WTC11 (cell line): ENCODE results near the gene ASTN2. TPM values are rescaled to one million over a fixed set of nuclear protein-coding genes. Genes with fewer than 3 reads are reported as not detected.
A peak's percentile ranks its signal among the peaks of the same experiment; 100 is the strongest.

Experiments used
- ATAC-seq: fragments of 200-7000 bp; cut with Tn5 transposase; 2 replicates; pipeline ENCODE4 v1.10.0; 2021; ENCODE audit warnings: mild to moderate bottlenecking, moderate library complexity
- CTCF ChIA-PET: fragments of 300-600 bp; sonication (Branson Sonifier 250); formaldehyde crosslinking; loops from one replicate; lab custom pipeline; 2021; ENCODE audit warnings: antibody characterized with exemption; lab: Charles Lee
- POLR2A ChIA-PET: fragments of 350-600 bp; sonication (Branson Sonifier 250); formaldehyde crosslinking; loops from one replicate; lab custom pipeline; 2021; ENCODE audit warnings: antibody characterized with exemption; lab: Charles Lee
- DNase-seq: peaks from one replicate; pipeline ENCODE4 v3.0.0; 2021; ENCODE audit warnings: low spot score
- H3K27ac Mint-ChIP-seq: 2 replicates; pipeline ENCODE4 v1.8.0; 2021; ENCODE audit warnings: mixed read lengths
- H3K27me3 Mint-ChIP-seq: 2 replicates; pipeline ENCODE4 v1.8.0; 2021; ENCODE audit warnings: low read depth, mild to moderate bottlenecking, moderate library complexity, mixed read lengths
- H3K36me3 Mint-ChIP-seq: 2 replicates; pipeline ENCODE4 v1.8.0; 2021; ENCODE audit warnings: mixed read lengths
- H3K4me1 Mint-ChIP-seq: 2 replicates; pipeline ENCODE4 v1.8.0; 2022; ENCODE audit warnings: mixed read lengths
- H3K4me3 Mint-ChIP-seq: 2 replicates; pipeline ENCODE4 v1.8.0; 2021; ENCODE audit warnings: mild to moderate bottlenecking, moderate library complexity, mixed read lengths
- H3K9me3 Mint-ChIP-seq: 2 replicates; pipeline ENCODE4 v1.8.0; 2021; ENCODE audit warnings: mixed read lengths
- ATF1 ChIP-seq: sonication (generic); formaldehyde crosslinking; IDR thresholded peaks from 2 replicates; pipeline ENCODE4 v1.8.1; 2023; ENCODE audit warnings: mild to moderate bottlenecking, moderate library complexity, missing genetic modification reagents
- CBFB ChIP-seq: sonication (generic); formaldehyde crosslinking; IDR thresholded peaks from 2 replicates; pipeline ENCODE4 v1.8.1; 2022; ENCODE audit warnings: mild to moderate bottlenecking, low read depth, missing genetic modification reagents
- CREM ChIP-seq: sonication (generic); formaldehyde crosslinking; IDR thresholded peaks from 2 replicates; pipeline ENCODE4 v1.8.1; 2022; ENCODE audit warnings: mild to moderate bottlenecking, missing genetic modification reagents, moderate library complexity
- ETV6 ChIP-seq: sonication (generic); formaldehyde crosslinking; IDR thresholded peaks from 2 replicates; pipeline ENCODE4 v1.8.1; 2022; ENCODE audit warnings: mild to moderate bottlenecking, missing genetic modification reagents
- FOXJ3 ChIP-seq: sonication (generic); formaldehyde crosslinking; IDR thresholded peaks from 2 replicates; pipeline ENCODE4 v1.9.0; 2021; ENCODE audit warnings: missing genetic modification reagents, mild to moderate bottlenecking, borderline replicate concordance
- GTF2I ChIP-seq: fragments of 250-450 bp; sonication (Bioruptor Pico); conservative IDR thresholded peaks from 2 replicates; pipeline ENCODE4 v1.4.0; 2021; ENCODE audit warnings: mild to moderate bottlenecking
- IRF1 ChIP-seq: sonication (generic); formaldehyde crosslinking; IDR thresholded peaks from 2 replicates; pipeline ENCODE4 v1.8.0; 2023; ENCODE audit warnings: missing genetic modification reagents
- JAZF1 ChIP-seq: fragments of 250-450 bp; sonication (Bioruptor Pico); IDR thresholded peaks from 2 replicates; pipeline ENCODE4 v1.9.0; 2021; ENCODE audit warnings: moderate library complexity, mild to moderate bottlenecking, inconsistent platforms
- MLX ChIP-seq: sonication (generic); formaldehyde crosslinking; IDR thresholded peaks from 2 replicates; pipeline ENCODE4 v1.8.1; 2023; ENCODE audit warnings: mild to moderate bottlenecking, missing genetic modification reagents, moderate library complexity
- MXD4 ChIP-seq: fragments of 250-450 bp; sonication (Bioruptor Pico); IDR thresholded peaks from 2 replicates; pipeline ENCODE4 v1.8.0; 2021; ENCODE audit warnings: mild to moderate bottlenecking, moderate library complexity, borderline replicate concordance
- NR1H2 ChIP-seq: sonication (generic); formaldehyde crosslinking; IDR thresholded peaks from 2 replicates; pipeline ENCODE4 v1.9.0; 2021; ENCODE audit warnings: mild to moderate bottlenecking, moderate library complexity, missing genetic modification reagents
- SMAD4 ChIP-seq: sonication (generic); formaldehyde crosslinking; IDR thresholded peaks from 2 replicates; pipeline ENCODE4 v1.8.0; 2022; ENCODE audit warnings: mild to moderate bottlenecking, missing genetic modification reagents
- USF1 ChIP-seq: sonication (generic); formaldehyde crosslinking; IDR thresholded peaks from 2 replicates; pipeline ENCODE4 v1.8.0; 2022; ENCODE audit warnings: mild to moderate bottlenecking, missing genetic modification reagents
- ZNF121 ChIP-seq: sonication (generic); formaldehyde crosslinking; IDR thresholded peaks from 2 replicates; pipeline ENCODE4 v1.8.0; 2023; ENCODE audit warnings: missing genetic modification reagents
- total RNA-seq: library from RNA; stranded (reverse); gene quantifications from 3 replicates; pipeline ENCODE4 v1.2.3, GENCODE V29; 2021
- TF ChIP-seq, protein P1 (sequence below): sonication (generic); formaldehyde crosslinking; IDR thresholded peaks from 2 replicates; pipeline ENCODE4 v1.8.1; 2023; ENCODE audit warnings: mild to moderate bottlenecking, missing genetic modification reagents
- TF ChIP-seq, protein P2 (sequence below): fragments of 250-450 bp; sonication (Bioruptor Pico); IDR thresholded peaks from 2 replicates; pipeline ENCODE4 v1.9.0; 2021; ENCODE audit warnings: mild to moderate bottlenecking, borderline replicate concordance
- TF ChIP-seq, protein P3 (sequence below): sonication (generic); formaldehyde crosslinking; IDR thresholded peaks from 2 replicates; pipeline ENCODE4 v1.8.0; 2022; ENCODE audit warnings: mild to moderate bottlenecking, missing genetic modification reagents
- TF ChIP-seq, protein P4 (sequence below): fragments of 200-600 bp; IDR thresholded peaks from 2 replicates; pipeline ENCODE4 v1.8.0; 2022; ENCODE audit warnings: antibody characterized with exemption
- TF ChIP-seq, protein P5 (sequence below): sonication (generic); formaldehyde crosslinking; IDR thresholded peaks from 2 replicates; pipeline ENCODE4 v1.8.1; 2022; ENCODE audit warnings: mild to moderate bottlenecking, missing genetic modification reagents, moderate library complexity, borderline replicate concordance
- TF ChIP-seq, protein P6 (sequence below): sonication (generic); formaldehyde crosslinking; IDR thresholded peaks from 2 replicates; pipeline ENCODE4 v1.8.1; 2022; ENCODE audit warnings: missing genetic modification reagents, borderline replicate concordance

ASTN2 gene
- total RNA-seq, 1 experiment from 2014 or later: 16.2 TPM

DNA sequence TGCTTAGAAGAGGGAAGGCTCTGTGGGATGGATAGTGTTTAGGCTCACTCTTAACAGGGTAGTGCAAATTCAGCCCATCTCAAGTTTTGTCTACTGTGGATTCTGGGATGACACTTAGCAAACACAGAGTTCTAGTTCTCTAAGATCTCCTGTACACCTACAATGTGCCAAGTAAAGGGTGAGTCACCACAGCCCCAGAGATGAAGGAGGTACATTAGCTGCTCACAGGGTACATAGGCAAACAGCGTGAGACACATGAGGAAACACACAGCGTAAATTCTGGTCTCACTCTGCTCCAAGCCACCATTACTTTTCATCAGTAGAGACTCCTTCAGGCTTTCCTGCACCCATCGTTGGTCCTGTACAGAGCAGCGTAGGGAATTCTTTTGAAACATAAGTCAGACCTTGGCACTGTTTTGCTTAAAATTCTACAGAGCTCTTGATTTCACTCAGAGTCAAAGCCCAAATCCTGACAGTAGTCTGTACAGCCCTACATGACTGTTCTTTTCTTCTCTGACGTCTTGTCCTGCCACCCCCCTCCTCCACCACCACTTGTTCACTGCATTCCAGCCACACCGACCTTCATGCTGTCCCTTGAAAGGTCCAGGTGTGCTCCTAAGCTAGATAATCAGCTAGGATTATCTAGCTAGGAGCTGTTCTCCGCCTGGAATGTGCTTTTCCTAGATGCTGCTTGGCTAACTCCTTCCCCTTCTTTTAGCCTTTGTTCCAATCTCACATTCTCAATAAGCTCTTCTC lies 8.7 kb downstream of the ASTN2 start:
- Mint-ChIP-seq H3K4me1 (peaks cover 54% of the 10 kb centered on the region), H3K27ac (no peak overlapping the region), H3K4me3 (no peak overlapping the region)
- CTCF ChIA-PET: interaction anchor here (1.0 kb wide), 2 partner anchors 31 to 82 kb away, joined by 3 read pairs; no protein-coding TSS in a partner anchor
- no peak for DNase-seq
- TF ChIP-seq ETV6 (no peak), MLX (CRISPR knock-in tag) (no peak), SMAD4 (no peak), CBFB (no peak), GTF2I (no peak), ZNF121 (no peak), CREM (no peak), MXD4 (no peak)
- TF ChIP-seq, protein P1, sequence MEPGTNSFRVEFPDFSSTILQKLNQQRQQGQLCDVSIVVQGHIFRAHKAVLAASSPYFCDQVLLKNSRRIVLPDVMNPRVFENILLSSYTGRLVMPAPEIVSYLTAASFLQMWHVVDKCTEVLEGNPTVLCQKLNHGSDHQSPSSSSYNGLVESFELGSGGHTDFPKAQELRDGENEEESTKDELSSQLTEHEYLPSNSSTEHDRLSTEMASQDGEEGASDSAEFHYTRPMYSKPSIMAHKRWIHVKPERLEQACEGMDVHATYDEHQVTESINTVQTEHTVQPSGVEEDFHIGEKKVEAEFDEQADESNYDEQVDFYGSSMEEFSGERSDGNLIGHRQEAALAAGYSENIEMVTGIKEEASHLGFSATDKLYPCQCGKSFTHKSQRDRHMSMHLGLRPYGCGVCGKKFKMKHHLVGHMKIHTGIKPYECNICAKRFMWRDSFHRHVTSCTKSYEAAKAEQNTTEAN (CRISPR knock-in tag): no peak
- TF ChIP-seq, protein P2, sequence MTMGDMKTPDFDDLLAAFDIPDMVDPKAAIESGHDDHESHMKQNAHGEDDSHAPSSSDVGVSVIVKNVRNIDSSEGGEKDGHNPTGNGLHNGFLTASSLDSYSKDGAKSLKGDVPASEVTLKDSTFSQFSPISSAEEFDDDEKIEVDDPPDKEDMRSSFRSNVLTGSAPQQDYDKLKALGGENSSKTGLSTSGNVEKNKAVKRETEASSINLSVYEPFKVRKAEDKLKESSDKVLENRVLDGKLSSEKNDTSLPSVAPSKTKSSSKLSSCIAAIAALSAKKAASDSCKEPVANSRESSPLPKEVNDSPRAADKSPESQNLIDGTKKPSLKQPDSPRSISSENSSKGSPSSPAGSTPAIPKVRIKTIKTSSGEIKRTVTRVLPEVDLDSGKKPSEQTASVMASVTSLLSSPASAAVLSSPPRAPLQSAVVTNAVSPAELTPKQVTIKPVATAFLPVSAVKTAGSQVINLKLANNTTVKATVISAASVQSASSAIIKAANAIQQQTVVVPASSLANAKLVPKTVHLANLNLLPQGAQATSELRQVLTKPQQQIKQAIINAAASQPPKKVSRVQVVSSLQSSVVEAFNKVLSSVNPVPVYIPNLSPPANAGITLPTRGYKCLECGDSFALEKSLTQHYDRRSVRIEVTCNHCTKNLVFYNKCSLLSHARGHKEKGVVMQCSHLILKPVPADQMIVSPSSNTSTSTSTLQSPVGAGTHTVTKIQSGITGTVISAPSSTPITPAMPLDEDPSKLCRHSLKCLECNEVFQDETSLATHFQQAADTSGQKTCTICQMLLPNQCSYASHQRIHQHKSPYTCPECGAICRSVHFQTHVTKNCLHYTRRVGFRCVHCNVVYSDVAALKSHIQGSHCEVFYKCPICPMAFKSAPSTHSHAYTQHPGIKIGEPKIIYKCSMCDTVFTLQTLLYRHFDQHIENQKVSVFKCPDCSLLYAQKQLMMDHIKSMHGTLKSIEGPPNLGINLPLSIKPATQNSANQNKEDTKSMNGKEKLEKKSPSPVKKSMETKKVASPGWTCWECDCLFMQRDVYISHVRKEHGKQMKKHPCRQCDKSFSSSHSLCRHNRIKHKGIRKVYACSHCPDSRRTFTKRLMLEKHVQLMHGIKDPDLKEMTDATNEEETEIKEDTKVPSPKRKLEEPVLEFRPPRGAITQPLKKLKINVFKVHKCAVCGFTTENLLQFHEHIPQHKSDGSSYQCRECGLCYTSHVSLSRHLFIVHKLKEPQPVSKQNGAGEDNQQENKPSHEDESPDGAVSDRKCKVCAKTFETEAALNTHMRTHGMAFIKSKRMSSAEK (CRISPR knock-in tag): no peak
- TF ChIP-seq, all 79 proteins: peak for 0
- no peak; the same call in 1 of the 2 replicates for ATAC-seq
- no peaks in the 10 kb centered on the region for H3K36me3 Mint-ChIP-seq
- POLR2A ChIA-PET: no interaction called here
- no peaks in the 10 kb centered on the region for H3K27me3 Mint-ChIP-seq
- H3K9me3 Mint-ChIP-seq: no peaks in the 10 kb centered on the region

- H3K4me1 Mint-ChIP-seq: peaks cover 69% of the 10 kb centered on the region
- CTCF ChIA-PET: interaction anchor here (2.5 to 3.1 kb wide), 2 partner anchors 9 to 11 kb away, joined by 20 to 33 read pairs; partner anchors contain the start of gene ASTN2
- peak overlapping the region; percentile 47 for H3K4me3 Mint-ChIP-seq
- H3K27me3 Mint-ChIP-seq: no peaks in the 10 kb centered on the region
- no peaks in the 10 kb centered on the region for H3K9me3 Mint-ChIP-seq
- H3K36me3 Mint-ChIP-seq: no peaks in the 10 kb centered on the region
- ATAC-seq (peak; percentile 26; the same call in 1 of the 2 replicates), DNase-seq (no peak)
- no peak overlapping the region for H3K27ac Mint-ChIP-seq
- POLR2A ChIA-PET: no interaction called here
- TF ChIP-seq NR1H2 (CRISPR knock-in tag) (no peak), FOXJ3 (CRISPR knock-in tag) (no peak), USF1 (CRISPR knock-in tag) (no peak), ATF1 (no peak), IRF1 (CRISPR knock-in tag) (no peak), JAZF1 (CRISPR knock-in tag) (no peak), MLX (CRISPR knock-in tag) (no peak)
- TF ChIP-seq, protein P3, sequence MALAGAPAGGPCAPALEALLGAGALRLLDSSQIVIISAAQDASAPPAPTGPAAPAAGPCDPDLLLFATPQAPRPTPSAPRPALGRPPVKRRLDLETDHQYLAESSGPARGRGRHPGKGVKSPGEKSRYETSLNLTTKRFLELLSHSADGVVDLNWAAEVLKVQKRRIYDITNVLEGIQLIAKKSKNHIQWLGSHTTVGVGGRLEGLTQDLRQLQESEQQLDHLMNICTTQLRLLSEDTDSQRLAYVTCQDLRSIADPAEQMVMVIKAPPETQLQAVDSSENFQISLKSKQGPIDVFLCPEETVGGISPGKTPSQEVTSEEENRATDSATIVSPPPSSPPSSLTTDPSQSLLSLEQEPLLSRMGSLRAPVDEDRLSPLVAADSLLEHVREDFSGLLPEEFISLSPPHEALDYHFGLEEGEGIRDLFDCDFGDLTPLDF (CRISPR knock-in tag): no peak
- TF ChIP-seq, protein P4, sequence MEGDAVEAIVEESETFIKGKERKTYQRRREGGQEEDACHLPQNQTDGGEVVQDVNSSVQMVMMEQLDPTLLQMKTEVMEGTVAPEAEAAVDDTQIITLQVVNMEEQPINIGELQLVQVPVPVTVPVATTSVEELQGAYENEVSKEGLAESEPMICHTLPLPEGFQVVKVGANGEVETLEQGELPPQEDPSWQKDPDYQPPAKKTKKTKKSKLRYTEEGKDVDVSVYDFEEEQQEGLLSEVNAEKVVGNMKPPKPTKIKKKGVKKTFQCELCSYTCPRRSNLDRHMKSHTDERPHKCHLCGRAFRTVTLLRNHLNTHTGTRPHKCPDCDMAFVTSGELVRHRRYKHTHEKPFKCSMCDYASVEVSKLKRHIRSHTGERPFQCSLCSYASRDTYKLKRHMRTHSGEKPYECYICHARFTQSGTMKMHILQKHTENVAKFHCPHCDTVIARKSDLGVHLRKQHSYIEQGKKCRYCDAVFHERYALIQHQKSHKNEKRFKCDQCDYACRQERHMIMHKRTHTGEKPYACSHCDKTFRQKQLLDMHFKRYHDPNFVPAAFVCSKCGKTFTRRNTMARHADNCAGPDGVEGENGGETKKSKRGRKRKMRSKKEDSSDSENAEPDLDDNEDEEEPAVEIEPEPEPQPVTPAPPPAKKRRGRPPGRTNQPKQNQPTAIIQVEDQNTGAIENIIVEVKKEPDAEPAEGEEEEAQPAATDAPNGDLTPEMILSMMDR: no peak
- TF ChIP-seq, protein P5, sequence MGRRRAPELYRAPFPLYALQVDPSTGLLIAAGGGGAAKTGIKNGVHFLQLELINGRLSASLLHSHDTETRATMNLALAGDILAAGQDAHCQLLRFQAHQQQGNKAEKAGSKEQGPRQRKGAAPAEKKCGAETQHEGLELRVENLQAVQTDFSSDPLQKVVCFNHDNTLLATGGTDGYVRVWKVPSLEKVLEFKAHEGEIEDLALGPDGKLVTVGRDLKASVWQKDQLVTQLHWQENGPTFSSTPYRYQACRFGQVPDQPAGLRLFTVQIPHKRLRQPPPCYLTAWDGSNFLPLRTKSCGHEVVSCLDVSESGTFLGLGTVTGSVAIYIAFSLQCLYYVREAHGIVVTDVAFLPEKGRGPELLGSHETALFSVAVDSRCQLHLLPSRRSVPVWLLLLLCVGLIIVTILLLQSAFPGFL (CRISPR knock-in tag): no peak
- TF ChIP-seq, protein P6, sequence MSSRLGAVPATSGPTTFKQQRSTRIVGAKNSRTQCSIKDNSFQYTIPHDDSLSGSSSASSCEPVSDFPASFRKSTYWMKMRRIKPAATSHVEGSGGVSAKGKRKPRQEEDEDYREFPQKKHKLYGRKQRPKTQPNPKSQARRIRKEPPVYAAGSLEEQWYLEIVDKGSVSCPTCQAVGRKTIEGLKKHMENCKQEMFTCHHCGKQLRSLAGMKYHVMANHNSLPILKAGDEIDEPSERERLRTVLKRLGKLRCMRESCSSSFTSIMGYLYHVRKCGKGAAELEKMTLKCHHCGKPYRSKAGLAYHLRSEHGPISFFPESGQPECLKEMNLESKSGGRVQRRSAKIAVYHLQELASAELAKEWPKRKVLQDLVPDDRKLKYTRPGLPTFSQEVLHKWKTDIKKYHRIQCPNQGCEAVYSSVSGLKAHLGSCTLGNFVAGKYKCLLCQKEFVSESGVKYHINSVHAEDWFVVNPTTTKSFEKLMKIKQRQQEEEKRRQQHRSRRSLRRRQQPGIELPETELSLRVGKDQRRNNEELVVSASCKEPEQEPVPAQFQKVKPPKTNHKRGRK: no peak
Observed at GRCh38 chr9:117403848-117404247, 11.0 kb downstream of the ASTN2 start.
